HUES6 (cell line): ENCODE results near the gene NFATC3.

Source experiments
- H3K27ac ChIP-seq: 2 replicates; pipeline ENCODE4 v1.7.0; 2013; ENCODE audit warnings: low read depth, mild to moderate bottlenecking, low read length, inconsistent platforms
- H3K27me3 ChIP-seq: 2 replicates; pipeline ENCODE4 v1.6.1; 2013; ENCODE audit warnings: low read length; ENCODE audit not compliant: control insufficient read depth, insufficient read depth
- H3K36me3 ChIP-seq: 2 replicates; pipeline ENCODE4 v1.6.1; 2013; ENCODE audit warnings: low read length; ENCODE audit not compliant: control insufficient read depth, insufficient read depth
- H3K4me1 ChIP-seq: 2 replicates; pipeline ENCODE4 v1.6.1; 2013; ENCODE audit warnings: low read length; ENCODE audit not compliant: control insufficient read depth, insufficient read depth
- H3K4me3 ChIP-seq: 2 replicates; pipeline ENCODE4 v1.5.1; 2013; ENCODE audit warnings: low read depth, low read length
- H3K9ac ChIP-seq: one replicate; pipeline ENCODE4 v1.6.1; 2013; ENCODE audit warnings: mild to moderate bottlenecking, low read length
- H3K9me3 ChIP-seq: 2 replicates; pipeline ENCODE4 v1.6.1; 2013; ENCODE audit warnings: low read depth, low read length; ENCODE audit not compliant: control insufficient read depth, insufficient read depth

Gene NFATC3

GRCh38 chr16:68062910-68063393 is 22.2 kb upstream of the NFATC3 start:
- Histone ChIP-seq H3K4me3 (no peak overlapping the region), H3K9me3 (no peaks in the 10 kb centered on the region), H3K27me3 (no peaks in the 10 kb centered on the region), H3K4me1 (no peaks in the 10 kb centered on the region), H3K36me3 (peaks cover 55% of the 10 kb centered on the region), H3K27ac (no peak overlapping the region), H3K9ac (no peak overlapping the region)

GRCh38 chr16:68064791-68065365 is 20.3 kb upstream of the NFATC3 start:
- H3K27ac ChIP-seq, result no peak overlapping the region
- no peaks in the 10 kb centered on the region for H3K4me1 ChIP-seq
- no peaks in the 10 kb centered on the region for H3K9me3 ChIP-seq
- no peak overlapping the region for H3K4me3 ChIP-seq
- H3K36me3 ChIP-seq, result peaks cover 56% of the 10 kb centered on the region
- no peaks in the 10 kb centered on the region for H3K27me3 ChIP-seq
- H3K9ac ChIP-seq, result no peak overlapping the region

GRCh38 chr16:68065716-68066305 is 19.4 kb upstream of the NFATC3 start:
- Histone ChIP-seq H3K4me1 (no peaks in the 10 kb centered on the region), H3K9ac (no peak overlapping the region), H3K4me3 (no peak overlapping the region), H3K27ac (no peak overlapping the region), H3K36me3 (peaks cover 59% of the 10 kb centered on the region), H3K27me3 (no peaks in the 10 kb centered on the region), H3K9me3 (no peaks in the 10 kb centered on the region)

GRCh38 chr16:68066763-68067162 is 18.4 kb upstream of the NFATC3 start:
- Histone ChIP-seq H3K27me3 (no peaks in the 10 kb centered on the region), H3K9me3 (no peaks in the 10 kb centered on the region), H3K4me3 (no peak overlapping the region), H3K27ac (no peak overlapping the region), H3K36me3 (peaks cover 59% of the 10 kb centered on the region), H3K9ac (no peak overlapping the region), H3K4me1 (no peaks in the 10 kb centered on the region)

- peaks cover 66% of the 10 kb centered on the region for H3K36me3 ChIP-seq
- no peak overlapping the region for H3K9ac ChIP-seq
- H3K27me3 ChIP-seq, result no peaks in the 10 kb centered on the region
- H3K9me3 ChIP-seq, result no peaks in the 10 kb centered on the region
- H3K4me3 ChIP-seq, result no peak overlapping the region
- no peak overlapping the region for H3K27ac ChIP-seq
- no peaks in the 10 kb centered on the region for H3K4me1 ChIP-seq
These were observed 16.2 kb upstream of the NFATC3 start for GRCh38 chr16:68068926-68069325.

GRCh38 chr16:68069511-68070248 is 15.5 kb upstream of the NFATC3 start:
- Histone ChIP-seq H3K27me3 (no peaks in the 10 kb centered on the region), H3K36me3 (peaks cover 67% of the 10 kb centered on the region), H3K9me3 (no peaks in the 10 kb centered on the region), H3K27ac (no peak overlapping the region), H3K9ac (no peak overlapping the region), H3K4me1 (no peaks in the 10 kb centered on the region), H3K4me3 (no peak overlapping the region)

- Histone ChIP-seq H3K9ac (no peak overlapping the region), H3K27ac (no peak overlapping the region), H3K36me3 (peaks cover 73% of the 10 kb centered on the region), H3K9me3 (no peaks in the 10 kb centered on the region), H3K27me3 (no peaks in the 10 kb centered on the region), H3K4me3 (no peak overlapping the region), H3K4me1 (no peaks in the 10 kb centered on the region)
These were observed 14.9 kb upstream of the NFATC3 start for GRCh38 chr16:68070249-68070730.

GRCh38 chr16:68070806-68071517 is 14.2 kb upstream of the NFATC3 start:
- Histone ChIP-seq H3K4me1 (no peaks in the 10 kb centered on the region), H3K36me3 (peaks cover 77% of the 10 kb centered on the region), H3K27ac (no peak overlapping the region), H3K27me3 (no peaks in the 10 kb centered on the region), H3K9me3 (no peaks in the 10 kb centered on the region), H3K4me3 (no peak overlapping the region), H3K9ac (no peak overlapping the region)

GRCh38 chr16:68071518-68071901 is 13.7 kb upstream of the NFATC3 start:
- H3K36me3 ChIP-seq, result peaks cover 77% of the 10 kb centered on the region
- no peaks in the 10 kb centered on the region for H3K4me1 ChIP-seq
- H3K9me3 ChIP-seq, result no peaks in the 10 kb centered on the region
- H3K9ac ChIP-seq, result no peak overlapping the region
- no peaks in the 10 kb centered on the region for H3K27me3 ChIP-seq
- no peak overlapping the region for H3K4me3 ChIP-seq
- no peak overlapping the region for H3K27ac ChIP-seq

GRCh38 chr16:68072038-68072695 is 13.0 kb upstream of the NFATC3 start:
- Histone ChIP-seq H3K9ac (no peak overlapping the region), H3K27ac (no peak overlapping the region), H3K36me3 (peaks cover 77% of the 10 kb centered on the region), H3K9me3 (no peaks in the 10 kb centered on the region), H3K27me3 (no peaks in the 10 kb centered on the region), H3K4me1 (no peaks in the 10 kb centered on the region), H3K4me3 (no peak overlapping the region)
